HG03439 (cell line): ENCODE data around the gene UCN.
"Not testable (repeated sequence)": the region's sequence is repeated elsewhere in the genome, so short reads cannot be mapped to it uniquely, and the experiment has no call there.

Source experiments
- ATAC-seq: cut with Tn5 transposase; IDR thresholded peaks from one replicate; pipeline ENCODE4 v1.9.1; 2021; ENCODE audit warnings: mild to moderate bottlenecking, moderate library complexity; ENCODE audit not compliant: unreplicated experiment

Gene UCN

GRCh38 chr2:27315122-27315521 lies 6.9 kb upstream of the UCN start:
- no peak for ATAC-seq

GRCh38 chr2:27314709-27315108 lies 6.5 kb upstream of the UCN start:
- no peak for ATAC-seq

GRCh38 chr2:27313882-27314645 lies 5.8 kb upstream of the UCN start:
- no peak for ATAC-seq

- no peak for ATAC-seq
Observed at GRCh38 chr2:27312152-27312551, 3.9 kb upstream of the UCN start.

- no peak for ATAC-seq
Observed at GRCh38 chr2:27309651-27310050, 1.4 kb upstream of the UCN start.

GRCh38 chr2:27307545-27308358 lies 493 bp downstream of the UCN start:
- no peak for ATAC-seq

- no peak for ATAC-seq
Observed at GRCh38 chr2:27307287-27307544, 1.0 kb downstream of the UCN start.

- no peak for ATAC-seq
Observed at GRCh38 chr2:27306573-27307286, 1.5 kb downstream of the UCN start.

- no peak for ATAC-seq
Observed at GRCh38 chr2:27306136-27306535, 2.1 kb downstream of the UCN start.

GRCh38 chr2:27305516-27305915 lies 2.7 kb downstream of the UCN start:
- no peak for ATAC-seq

- ATAC-seq: no peak
Observed at GRCh38 chr2:27304488-27305240, 3.6 kb downstream of the UCN start.

- no peak for ATAC-seq
Observed at GRCh38 chr2:27303093-27304025, 4.9 kb downstream of the UCN start.

GRCh38 chr2:27300606-27301005 lies 7.6 kb downstream of the UCN start:
- not testable (repeated sequence) for ATAC-seq

- ATAC-seq: no peak
Observed at GRCh38 chr2:27298391-27299080, 9.7 kb downstream of the UCN start.

- ATAC-seq: no peak
Observed at GRCh38 chr2:27297195-27297594, 11.1 kb downstream of the UCN start.

GRCh38 chr2:27296481-27296880 lies 11.8 kb downstream of the UCN start:
- ATAC-seq: no peak

GRCh38 chr2:27294928-27295327 lies 13.3 kb downstream of the UCN start:
- ATAC-seq: no peak

GRCh38 chr2:27291865-27292264 lies 16.4 kb downstream of the UCN start:
- ATAC-seq: no peak

GRCh38 chr2:27290549-27290948 lies 17.7 kb downstream of the UCN start:
- no peak for ATAC-seq

GRCh38 chr2:27288610-27289009 lies 19.6 kb downstream of the UCN start:
- no peak for ATAC-seq
